ENCODE measurements around the gene MFAP2. TPM values are rescaled to one million over a fixed set of nuclear protein-coding genes. Genes with fewer than 3 reads are reported as not detected.
"Not testable (repeated sequence)": the region's sequence is repeated elsewhere in the genome, so short reads cannot be mapped to it uniquely, and the experiment has no call there.

MFAP2 gene
- total RNA-seq, 4 donors from 2014 or later, result 1.9 to 8.4 (median 2.1) TPM; not detected in 1

DNA sequence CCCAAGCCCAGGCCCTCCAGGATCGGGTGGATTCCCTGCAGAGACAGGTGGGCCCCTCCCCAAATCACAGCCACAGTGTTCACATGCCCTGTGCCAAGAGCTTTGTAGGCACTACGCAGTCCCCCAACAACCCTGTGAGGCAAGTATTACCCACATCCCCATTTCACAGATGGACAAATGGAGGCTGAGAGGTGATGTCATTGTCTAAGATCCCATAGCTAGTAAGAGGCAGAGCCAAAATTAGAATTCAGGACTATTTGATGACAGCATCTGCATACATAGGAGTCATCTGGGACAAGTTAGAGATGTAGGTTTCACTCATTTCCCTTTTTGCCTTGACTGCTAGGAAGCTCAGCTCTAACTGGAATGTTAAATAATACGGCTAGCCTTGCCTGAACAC lies 12.0 kb downstream of the MFAP2 start:
- Histone ChIP-seq H3K9me3 (no peaks in the 10 kb centered on the region), H3K36me3 (no peaks in the 10 kb centered on the region), H3K27me3 (no peaks in the 10 kb centered on the region), H3K4me1 (peaks cover 0 to 5% (median 0%) of the 10 kb centered on the region in 4 donors), H3K4me3 (no peak overlapping the region), H3K27ac (no peak overlapping the region)
- TF ChIP-seq, protein P1, sequence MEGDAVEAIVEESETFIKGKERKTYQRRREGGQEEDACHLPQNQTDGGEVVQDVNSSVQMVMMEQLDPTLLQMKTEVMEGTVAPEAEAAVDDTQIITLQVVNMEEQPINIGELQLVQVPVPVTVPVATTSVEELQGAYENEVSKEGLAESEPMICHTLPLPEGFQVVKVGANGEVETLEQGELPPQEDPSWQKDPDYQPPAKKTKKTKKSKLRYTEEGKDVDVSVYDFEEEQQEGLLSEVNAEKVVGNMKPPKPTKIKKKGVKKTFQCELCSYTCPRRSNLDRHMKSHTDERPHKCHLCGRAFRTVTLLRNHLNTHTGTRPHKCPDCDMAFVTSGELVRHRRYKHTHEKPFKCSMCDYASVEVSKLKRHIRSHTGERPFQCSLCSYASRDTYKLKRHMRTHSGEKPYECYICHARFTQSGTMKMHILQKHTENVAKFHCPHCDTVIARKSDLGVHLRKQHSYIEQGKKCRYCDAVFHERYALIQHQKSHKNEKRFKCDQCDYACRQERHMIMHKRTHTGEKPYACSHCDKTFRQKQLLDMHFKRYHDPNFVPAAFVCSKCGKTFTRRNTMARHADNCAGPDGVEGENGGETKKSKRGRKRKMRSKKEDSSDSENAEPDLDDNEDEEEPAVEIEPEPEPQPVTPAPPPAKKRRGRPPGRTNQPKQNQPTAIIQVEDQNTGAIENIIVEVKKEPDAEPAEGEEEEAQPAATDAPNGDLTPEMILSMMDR (IDR thresholded peaks at IDR 0.05), result no peak
- TF ChIP-seq POLR2A (IDR thresholded peaks at IDR 0.05), result no peak
- DNase-seq, result no peak

DNA sequence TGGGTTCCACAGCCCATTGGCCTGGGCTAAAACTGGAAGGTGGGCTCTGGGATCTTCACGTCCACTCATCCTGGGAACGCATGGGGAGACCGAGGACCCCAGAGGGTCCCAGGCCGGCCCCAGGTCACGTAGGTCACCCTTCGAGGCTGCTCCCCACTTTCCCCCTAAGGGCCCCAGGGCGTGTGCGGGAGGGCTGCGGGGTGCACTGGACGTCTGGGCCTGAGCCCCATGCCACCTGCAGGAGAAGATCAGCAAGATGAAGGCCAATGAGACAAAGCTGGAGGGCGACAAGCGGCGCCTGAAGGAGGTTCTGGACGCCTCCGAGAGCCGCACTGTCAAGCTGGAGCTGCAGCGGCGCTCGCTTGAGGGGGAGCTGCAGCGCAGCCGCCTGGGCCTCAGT lies 12.5 kb downstream of the MFAP2 start:
- no peak overlapping the region for H3K4me3 ChIP-seq
- H3K27ac ChIP-seq, result no peak overlapping the region
- no peaks in the 10 kb centered on the region for H3K36me3 ChIP-seq
- no peak for DNase-seq
- H3K27me3 ChIP-seq, result no peaks in the 10 kb centered on the region
- no peaks in the 10 kb centered on the region for H3K9me3 ChIP-seq
- TF ChIP-seq POLR2A (IDR thresholded peaks at IDR 0.05), result no peak
- TF ChIP-seq, protein P1 (IDR thresholded peaks at IDR 0.05), result no peak
- H3K4me1 ChIP-seq, result peaks cover 0 to 5% (median 0%) of the 10 kb centered on the region in 4 donors

DNA sequence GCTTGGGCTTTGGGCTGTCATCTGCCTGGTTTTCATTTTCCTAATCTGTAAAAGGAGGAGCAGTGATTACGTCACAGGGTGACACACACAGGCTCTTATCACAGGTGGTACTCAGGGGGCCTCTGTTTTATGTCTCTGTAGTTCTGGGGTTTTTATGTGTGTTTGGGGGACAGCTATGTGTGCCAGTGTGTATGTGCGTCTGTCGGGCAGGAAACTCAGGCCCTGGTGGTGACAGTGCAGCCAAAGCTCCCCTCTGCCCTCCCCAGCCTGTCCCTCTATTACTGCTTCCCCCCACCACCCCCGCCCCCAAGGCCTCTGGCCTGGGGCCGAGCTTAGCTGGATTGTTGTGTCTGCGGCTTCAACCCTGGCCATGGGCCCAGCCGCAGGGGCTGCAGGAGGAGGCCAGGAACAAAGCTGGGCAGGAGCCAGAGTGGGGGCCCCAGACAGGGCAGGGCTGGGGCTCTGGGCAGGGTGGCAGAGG lies 13.3 kb downstream of the MFAP2 start:
- TF ChIP-seq, protein P1 (IDR thresholded peaks at IDR 0.05), result no peak
- no peak for TF ChIP-seq POLR2A (IDR thresholded peaks at IDR 0.05)
- H3K4me3 ChIP-seq, result no peak overlapping the region
- no peak for DNase-seq
- H3K4me1 ChIP-seq, result peaks cover 0 to 5% (median 0%) of the 10 kb centered on the region in 4 donors
- no peak overlapping the region for H3K27ac ChIP-seq
- H3K36me3 ChIP-seq, result no peaks in the 10 kb centered on the region
- H3K27me3 ChIP-seq, result no peaks in the 10 kb centered on the region
- H3K9me3 ChIP-seq, result no peaks in the 10 kb centered on the region

DNA sequence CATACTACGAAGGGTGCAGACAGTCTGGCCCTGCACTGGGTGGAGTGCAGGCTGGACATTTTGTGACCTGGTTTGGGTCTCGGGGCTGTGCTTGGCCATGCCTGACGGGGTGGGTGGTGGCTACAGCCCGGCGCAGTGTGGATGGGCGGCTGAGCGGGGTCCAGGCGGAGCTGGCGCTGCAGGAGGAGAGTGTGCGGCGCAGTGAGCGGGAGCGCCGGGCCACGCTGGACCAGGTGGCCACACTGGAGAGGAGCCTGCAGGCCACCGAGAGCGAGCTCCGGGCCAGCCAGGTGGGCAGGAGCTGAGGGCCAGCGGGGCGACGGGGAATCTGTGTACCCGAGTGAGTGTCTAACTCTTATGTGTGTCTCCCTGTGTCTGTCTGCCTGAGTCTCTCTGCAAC lies 14.1 kb downstream of the MFAP2 start:
- Histone ChIP-seq H3K4me1 (peaks cover 0 to 5% (median 0%) of the 10 kb centered on the region in 4 donors), H3K27ac (no peak overlapping the region), H3K36me3 (no peaks in the 10 kb centered on the region), H3K9me3 (no peaks in the 10 kb centered on the region), H3K4me3 (no peak overlapping the region), H3K27me3 (no peaks in the 10 kb centered on the region)
- TF ChIP-seq POLR2A (IDR thresholded peaks at IDR 0.05), result no peak
- TF ChIP-seq, protein P1 (IDR thresholded peaks at IDR 0.05), result no peak
- no peak for DNase-seq

DNA sequence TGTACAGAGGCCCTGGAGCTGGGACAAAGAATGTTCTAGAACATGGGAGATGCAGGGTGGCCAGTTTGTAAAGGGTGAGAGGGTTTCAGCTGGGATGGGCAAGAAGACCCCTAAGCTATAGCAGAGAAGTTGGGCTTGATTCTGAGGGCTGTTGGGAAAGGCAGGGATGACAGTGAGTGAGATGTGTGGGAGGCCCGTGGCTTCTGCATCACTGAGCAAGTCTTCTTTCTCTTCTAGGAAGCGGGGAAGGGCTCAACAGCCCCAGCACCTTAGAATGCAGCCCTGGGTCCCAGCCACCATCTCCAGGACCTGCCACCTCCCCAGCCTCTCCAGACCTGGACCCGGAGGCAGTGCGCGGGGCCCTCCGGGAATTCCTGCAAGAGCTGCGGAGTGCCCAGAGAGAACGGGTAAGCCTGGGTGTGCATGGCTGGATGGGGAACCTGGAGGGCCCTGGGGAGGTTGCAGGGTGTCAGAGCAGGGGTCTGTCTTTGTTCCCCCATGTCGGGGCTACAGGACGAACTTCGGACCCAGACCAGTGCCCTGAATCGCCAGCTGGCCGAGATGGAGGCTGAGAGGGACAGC lies 14.8 kb downstream of the MFAP2 start:
- no peak for DNase-seq
- H3K27ac ChIP-seq, result no peak overlapping the region

DNA sequence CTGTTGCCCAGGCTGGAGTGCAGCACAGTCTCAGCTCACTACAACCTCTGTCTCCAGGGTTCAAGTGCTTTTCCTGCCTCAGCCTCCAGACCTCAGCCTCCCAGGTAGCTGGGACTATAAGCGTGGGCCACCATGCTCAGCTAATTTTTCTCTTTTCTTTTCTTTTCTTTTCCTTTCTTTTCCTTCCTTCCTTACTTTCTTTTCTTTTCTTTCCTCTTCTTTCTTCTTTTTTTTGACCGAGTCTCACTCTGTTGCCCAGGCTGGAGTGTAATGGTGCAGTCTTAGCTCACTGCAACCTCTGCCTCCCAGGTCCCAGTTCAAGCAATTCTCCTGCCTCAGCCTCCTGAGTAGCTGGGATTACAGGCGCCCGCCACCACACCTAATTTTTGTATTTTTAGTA lies 16.3 kb downstream of the MFAP2 start:
- not testable (repeated sequence) for H3K9me3 ChIP-seq, H3K27me3 ChIP-seq, H3K27ac ChIP-seq, H3K36me3 ChIP-seq, H3K4me3 ChIP-seq, DNase-seq
- H3K4me1 ChIP-seq, result peaks cover 0 to 13% (median 2%) of the 10 kb centered on the region in 4 donors

More for the DNA sequence above, 14.8 kb downstream of the MFAP2 start:
- H3K9me3 ChIP-seq, result no peaks in the 10 kb centered on the region
- H3K4me3 ChIP-seq, result no peak overlapping the region
- TF ChIP-seq, protein P1 (IDR thresholded peaks at IDR 0.05), result no peak
- TF ChIP-seq POLR2A (IDR thresholded peaks at IDR 0.05), result no peak
- peaks cover 0 to 6% (median 2%) of the 10 kb centered on the region in 4 donors for H3K4me1 ChIP-seq
- H3K27me3 ChIP-seq, result no peaks in the 10 kb centered on the region
- no peaks in the 10 kb centered on the region for H3K36me3 ChIP-seq

Measured in Peyer's patch (tissue), 4 donors.